GM21529 (cell line): ENCODE measurements around the gene BACE2.

Experiments
- ATAC-seq: cut with Tn5 transposase; IDR thresholded peaks from one replicate; pipeline ENCODE4 v1.9.1; 2021; ENCODE audit not compliant: unreplicated experiment

The BACE2 gene

DNA sequence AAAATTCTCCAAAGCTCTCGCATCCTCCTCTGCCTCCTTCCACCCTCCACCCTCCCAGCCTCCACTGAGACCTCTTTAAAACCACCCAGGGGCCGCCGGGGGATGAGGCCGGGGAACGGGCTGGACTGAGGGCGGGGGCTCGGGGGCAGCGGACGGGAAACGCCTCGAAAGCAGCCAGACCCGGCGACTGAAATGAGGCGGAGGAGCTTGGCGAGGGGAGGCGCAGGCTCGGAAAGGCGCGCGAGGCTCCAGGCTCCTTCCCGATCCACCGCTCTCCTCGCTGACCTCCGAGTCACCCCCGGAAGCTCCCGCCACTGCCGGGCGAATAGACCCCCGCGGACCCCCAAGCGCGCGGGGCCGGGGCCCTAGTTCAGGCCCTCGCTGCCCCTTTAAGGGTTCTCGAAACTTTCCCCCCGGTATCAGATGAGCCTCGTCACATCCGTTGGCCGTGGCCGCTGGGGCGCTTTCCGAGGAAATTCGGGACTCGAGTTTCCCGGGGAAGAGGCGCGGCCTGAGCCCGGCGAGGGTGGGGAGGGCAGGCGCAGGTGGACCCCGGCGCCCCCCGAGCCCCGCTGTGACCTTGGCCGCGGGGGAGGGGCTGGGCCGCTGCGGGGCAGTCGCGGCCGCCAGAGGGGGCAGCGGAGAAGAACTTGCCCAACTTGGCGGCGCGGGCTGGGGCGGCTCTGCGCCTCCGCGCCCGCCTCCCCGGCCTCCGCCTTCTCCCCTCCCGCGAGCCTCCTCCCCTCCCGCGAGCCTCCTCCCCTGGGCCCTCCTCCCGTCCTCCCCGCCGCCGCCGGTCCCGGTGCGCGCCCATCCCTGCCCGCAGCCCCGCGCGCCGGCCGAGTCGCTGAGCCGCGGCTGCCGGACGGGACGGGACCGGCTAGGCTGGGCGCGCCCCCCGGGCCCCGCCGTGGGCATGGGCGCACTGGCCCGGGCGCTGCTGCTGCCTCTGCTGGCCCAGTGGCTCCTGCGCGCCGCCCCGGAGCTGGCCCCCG lies at the start of gene BACE2:
Gene BACE2, plus strand, starts transcription at position 813 of the 995 bp plus-strand sequence. Its CDS starts 104 bp downstream, at position 917.
- no peak for ATAC-seq

DNA sequence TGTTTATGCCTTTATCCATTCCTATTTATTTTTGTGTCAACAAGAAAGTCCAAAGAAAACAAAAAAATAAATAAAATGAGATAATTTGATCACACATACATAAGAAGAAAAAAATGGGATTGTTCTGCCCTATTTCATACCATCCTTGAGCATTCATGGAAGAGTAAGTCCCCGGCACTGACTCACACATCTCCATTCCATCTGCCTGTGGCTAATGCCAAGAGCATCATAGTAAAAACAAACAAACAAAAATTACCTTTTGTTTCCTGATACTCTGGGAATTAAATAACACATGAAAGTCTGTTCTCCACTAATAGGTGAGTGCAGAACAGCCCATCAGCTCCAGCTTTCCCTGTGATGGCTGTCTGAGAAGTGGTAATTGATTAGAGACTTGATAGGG lies 48.1 kb upstream of the BACE2 start:
- ATAC-seq, result no peak

DNA sequence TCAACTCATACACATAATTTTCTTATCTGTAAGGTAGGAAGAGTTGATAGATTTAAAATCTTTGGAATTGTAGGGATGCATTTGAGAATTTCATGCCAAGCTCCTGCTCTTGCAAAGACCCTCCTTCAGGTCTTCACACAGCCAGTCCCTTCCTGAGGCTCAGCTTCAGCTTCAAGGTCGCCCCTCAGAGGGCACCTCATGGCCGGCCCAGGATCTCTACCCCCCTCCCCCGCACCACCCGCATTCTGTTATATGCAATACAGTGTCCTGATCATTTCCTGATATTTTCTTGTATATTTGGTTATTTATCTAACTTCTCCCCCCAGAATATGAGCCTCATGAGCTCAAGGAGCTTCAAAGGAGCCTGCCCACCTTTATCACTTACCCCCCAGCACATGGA lies 47.0 kb upstream of the BACE2 start:
- ATAC-seq, result no peak

DNA sequence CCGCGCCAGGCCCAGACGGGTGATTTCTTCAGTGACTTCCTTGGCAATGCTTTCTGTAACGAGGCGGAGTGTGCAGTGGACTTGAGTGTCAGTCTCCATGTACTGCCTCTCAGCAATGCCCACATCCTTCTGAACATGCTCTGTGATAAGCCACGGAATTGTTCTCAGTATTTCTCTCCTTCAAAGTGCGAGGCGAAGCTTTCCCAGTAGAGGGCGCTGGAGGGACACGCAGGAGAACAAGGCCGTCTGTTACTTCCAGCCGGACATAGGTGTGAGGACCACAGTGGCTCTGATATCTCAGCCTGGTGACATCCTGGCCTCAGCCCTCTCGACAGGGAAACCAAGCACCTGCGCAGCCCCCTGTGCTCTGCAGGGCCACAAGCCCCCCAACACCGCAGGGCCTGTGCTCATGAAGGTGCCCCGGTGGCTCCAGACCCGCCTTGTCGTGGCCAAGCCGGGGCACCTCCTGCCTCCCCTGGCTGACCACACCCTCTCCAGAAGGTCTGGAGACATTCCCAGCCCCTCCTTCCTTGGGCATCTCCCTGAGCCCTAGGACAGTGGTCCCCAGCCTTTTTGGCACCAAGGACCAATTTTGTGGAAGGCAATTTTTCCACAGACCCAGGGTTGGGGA lies 46.1 kb upstream of the BACE2 start:
- no peak for ATAC-seq

DNA sequence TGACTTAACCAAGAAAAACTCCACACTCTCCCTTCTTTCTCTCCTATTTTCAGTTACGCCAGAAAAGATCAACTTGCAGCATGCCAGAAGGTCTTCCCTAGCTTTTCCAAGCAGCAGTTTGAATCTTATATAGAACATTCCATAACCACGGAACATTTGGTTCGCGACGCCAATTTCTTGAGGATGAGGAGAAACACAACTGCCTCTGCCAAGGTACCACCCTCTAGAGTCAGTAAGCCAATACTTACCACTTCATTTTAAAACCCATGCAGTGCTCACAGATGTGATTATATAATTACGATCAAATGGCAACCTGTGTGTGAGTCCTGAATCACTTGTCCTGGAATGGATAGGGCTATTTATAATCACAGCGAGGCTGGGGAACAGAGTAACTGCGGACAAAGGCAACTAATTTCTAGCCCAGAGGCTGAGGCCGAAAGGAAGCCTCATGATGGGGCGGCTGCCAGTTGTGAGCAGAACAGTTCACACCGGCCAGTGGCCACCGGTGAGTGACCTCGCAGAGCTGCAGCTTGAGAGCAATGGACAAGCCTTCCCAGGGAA lies 43.2 kb upstream of the BACE2 start:
- no peak for ATAC-seq

DNA sequence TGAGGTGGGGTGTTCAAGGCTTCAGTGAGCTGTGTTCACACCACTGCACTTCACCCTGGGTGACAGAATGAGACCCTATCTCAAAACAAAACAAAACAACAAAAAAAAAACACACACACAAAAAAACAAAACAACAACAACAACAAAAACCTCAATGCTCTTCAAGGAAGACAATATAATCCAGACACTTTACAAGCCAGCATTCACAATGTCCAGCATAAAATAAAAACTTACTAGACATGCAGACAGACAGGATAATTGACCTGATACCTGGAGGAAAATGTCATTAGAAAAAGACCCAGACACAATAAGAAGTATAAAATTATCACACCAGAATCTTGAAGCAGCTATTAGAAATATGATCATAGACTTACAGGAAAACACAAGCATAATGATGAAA lies 39.0 kb upstream of the BACE2 start:
- no peak for ATAC-seq

DNA sequence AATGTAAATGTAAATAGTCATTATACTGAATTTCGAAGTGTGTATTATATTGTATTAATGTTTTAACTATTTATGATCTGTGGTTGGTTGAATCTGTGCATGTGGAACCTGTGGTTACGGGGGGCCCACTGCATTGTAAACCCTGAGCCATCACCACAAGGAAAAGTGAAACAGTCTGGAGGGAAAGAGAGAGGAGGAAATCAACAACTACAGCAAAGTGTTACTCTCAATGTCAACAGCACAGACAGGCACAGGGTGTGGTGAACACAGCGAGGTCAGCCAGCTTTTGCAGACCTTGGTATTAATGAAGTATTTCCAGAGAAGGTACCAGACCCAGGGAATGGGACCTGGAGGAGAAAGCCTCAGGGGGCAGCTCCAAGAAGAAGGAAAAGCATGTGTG lies 37.1 kb upstream of the BACE2 start:
- ATAC-seq, result no peak

DNA sequence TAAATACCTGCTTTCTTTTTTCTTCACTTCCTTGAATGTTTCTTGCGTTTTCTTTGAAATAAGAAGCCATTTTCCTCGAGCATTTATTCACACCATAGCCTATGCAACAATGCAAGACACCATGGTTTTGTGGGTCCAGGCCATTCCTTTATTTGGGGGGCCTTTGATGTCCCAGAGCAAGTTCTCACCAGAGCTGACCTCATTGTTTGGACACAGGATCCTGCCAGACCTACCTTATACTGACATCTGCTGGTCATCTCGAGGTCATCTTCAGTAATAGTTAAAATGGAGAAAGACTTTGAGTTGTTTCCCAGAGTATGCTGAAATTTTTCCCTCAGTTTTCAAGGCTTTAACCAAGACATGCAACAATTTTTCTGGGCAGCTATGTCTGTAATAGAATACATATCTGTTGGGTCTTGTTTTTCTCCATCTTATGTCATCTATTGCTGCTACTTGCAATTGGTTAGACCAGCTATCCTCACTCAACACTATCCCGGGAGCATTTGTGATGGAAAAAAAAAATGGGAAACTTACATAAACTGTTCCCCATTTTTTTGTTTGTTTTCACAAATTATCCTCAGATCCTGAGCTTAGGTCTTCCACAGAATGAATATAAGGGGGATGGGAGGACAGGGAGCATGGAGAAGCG lies 34.0 kb upstream of the BACE2 start:
- no peak for ATAC-seq

DNA sequence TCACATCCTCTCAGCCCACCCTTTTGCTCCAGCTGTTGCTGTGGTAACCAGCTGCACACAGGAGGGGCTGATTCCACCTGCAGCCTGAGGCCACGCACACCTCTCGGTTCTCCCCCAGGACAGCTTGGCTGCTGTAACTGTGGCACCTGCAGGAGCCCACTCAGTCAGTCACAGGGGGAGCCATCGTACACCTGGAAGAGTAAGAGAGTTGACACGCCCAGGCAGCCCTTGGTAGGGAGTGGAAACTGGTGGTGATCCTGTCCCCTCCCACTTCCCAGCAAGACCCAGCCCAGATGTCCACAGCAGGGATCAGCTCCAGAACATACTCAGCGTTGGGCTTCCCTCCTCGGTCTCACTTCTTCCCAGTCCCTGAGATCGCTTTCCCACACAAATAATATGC lies 32.2 kb upstream of the BACE2 start:
- ATAC-seq, result no peak

DNA sequence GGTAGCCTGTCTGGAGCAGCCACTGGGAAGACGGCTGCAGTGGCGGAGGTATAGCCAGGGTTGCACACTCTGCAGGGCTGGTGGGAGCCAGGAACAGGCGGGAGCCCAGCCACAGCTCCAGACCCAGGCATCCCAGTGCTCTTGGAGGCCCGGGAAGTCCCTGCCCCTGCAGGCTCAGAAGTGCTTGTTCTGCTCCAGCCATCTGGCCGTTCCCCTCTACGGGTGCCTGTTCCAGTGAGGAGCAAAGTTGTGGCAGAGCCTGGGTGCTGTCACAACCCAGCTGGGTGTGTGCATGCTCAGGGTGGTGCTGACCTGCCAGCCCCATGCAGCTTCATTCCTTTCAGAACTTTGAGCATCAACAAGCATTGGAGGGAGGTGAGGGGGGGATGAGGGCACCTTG lies 31.7 kb upstream of the BACE2 start:
- no peak for ATAC-seq

DNA sequence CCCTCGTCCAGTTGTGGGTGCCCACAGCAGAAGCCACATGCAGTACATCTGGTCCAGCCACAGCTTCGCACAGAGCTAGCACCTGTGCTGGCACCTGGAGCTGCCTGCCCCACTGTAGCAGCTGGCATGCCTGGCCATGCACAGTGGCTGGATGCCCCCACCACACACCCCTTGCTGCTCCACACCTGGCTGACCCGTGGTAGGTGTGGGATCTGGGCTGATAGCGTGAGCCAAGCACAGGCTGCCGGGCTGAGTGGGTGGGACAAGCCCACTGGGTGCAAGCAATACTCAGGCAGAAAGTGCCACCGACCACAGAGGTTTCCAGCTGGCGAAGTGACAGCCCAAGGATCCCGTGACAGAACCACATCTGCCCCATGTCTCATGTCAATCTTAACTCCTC lies 30.6 kb upstream of the BACE2 start:
- ATAC-seq, result no peak

DNA sequence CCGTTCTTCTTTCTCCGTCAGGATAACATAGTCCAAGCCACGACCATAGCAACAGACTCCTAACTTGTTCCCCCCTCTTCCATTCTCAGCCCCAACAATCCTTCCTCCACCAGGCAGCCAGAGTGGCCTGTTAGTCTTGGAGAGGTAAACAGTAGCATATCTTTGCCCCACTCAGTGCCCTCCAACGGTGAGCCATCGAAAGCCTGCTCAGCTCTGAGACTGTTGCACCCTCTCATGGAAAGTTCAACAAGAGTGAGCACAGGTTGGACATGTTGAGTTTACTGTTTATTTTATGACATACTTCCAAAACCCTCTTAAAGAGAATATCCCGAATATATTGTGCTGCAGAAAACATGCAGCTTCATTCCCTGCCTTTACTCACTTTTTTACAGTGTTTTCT lies 30.1 kb upstream of the BACE2 start:
- no peak for ATAC-seq

DNA sequence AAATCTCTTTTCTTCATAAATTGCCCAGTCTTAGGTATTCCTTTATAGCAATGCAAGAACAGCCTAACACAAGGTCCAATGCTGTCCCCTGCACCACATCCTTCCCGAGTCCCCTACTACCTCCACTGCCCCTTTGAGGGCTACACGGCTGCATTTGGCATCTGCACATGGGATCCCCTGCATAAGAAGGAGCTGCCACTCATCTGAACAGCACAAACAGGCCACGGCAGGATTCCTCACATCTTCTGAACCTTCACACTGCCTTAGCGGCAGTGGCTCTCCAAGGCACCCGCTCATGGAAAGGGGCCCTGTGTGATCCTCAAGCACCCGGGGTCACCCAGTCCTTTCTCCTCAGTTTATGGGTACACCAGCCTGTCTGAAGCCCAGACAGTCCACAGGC lies 29.2 kb upstream of the BACE2 start:
- no peak for ATAC-seq

DNA sequence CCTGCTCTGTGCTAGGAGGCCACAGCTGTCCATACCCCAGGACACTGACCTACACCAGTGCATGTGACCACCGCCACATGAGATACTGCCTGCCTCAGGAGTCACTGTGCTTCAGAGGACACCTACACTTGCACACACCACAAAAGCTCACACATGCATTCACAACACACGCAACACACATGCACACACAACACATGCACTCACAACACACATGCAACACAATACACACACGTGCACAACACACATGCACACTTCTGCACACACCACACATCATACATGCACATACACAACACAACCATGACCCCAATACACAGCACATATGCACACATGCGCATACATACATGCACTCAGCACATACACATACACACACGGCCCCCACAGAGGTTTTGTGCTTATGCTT lies 28.7 kb upstream of the BACE2 start:
- ATAC-seq, result no peak

DNA sequence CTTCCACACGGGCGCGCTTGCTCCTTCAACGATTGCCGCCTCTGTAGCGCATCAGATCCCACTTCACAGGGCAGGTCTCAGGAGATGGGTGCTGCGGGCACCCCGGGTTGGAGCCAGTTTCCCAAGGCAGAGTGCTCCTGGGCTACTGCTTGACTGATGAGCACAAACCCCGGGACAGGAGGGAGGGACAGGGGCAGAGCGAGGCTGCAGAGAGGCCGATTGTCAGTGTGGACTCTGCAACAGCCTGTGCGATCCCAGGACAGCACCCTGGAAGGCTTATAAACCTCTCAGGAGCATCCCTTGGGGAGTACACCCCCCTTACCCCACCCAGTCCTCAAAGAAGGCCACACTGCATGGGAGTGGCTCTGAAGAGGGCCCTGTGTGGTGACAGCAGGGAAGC lies 28.0 kb upstream of the BACE2 start:
- ATAC-seq, result no peak

DNA sequence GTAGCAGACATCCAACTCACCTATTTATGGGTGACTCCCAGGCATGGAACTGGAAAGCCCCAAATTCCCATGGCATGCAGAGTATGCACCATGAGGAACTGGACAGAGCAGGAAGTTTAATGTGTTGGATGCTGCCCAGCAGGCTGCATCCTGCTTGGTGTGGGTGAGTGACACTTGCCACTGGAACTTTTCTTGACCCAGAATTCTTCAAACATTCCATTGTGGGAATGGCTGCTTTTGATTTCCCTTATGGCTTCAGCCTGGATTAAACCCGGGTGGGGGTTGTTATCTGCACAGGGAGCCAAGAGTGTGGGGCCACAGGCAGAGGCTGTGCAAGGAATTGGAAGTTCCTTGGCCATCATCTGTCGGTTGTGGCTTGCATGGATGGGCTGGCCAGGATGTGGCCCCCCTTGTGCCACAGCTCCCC lies 26.9 kb upstream of the BACE2 start:
- no peak for ATAC-seq

DNA sequence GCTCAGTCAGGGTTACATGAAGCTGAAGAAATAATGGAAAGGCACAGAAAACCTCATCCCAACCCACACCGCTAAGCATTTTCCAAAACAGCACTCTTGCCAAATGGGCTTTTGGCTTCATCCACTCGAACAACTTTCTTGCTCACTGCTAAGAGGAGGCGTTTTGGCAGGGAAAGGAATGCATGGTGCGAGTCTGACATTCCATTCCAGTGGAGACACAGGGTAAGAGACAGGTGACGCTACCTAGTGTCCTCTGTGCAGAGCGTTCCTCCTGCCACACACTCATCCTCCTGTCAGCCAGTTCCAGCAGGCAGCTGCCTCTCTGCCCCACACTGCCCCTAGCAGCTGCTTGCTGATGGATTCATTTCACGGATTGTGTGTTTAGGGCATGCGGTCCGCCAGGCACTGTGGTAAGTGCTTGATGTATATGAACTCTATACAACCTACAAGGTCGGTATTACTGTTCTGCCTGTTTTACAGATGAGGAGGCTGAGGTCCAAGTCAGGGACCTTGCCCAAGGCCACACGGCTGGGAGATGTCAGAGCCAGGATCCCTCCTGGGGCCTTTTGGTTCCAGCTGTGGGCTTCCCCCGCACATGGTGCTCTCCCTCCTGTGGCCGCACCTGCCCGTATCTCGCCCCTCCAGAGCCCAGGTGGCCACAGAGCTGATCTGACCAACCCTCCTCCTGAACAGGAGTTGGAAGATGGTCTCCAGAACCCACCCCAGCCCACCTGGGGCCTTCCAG lies 25.7 kb upstream of the BACE2 start:
- ATAC-seq, result no peak

DNA sequence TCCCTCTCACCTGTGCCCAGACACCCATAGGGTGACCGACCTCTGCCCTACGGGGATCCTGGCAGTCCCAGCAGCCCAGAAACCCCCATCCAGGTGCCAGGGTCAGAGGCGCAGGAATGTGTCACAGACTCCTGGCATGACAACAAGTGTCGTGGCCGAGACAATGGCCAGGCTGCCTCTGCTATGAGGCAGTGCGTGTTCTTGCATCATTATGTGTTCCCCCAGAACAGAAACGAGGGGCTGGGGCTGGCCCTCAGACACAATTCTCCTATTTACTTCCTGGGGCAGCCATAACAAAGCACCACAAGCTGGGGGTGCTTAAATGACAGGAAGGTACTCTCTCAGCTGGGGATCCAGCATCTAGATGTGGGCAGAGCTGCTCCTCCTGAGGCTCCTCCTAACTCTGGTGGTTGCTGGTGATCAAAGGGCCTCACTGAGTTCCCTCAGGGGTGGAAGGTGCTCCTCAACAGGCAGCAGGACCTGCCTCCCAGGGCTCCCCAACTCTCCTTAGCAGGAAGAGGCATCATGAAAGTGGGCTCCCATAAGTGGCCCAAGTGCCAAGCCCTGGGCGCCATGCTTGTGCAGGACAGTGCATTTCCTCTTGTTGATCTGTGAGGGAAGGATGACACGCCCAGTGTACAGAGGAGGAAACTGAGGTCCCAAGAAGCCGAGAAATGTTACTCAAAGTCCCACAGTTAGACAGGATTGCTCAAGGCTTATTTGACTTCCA lies 24.2 kb upstream of the BACE2 start:
- ATAC-seq, result no peak

DNA sequence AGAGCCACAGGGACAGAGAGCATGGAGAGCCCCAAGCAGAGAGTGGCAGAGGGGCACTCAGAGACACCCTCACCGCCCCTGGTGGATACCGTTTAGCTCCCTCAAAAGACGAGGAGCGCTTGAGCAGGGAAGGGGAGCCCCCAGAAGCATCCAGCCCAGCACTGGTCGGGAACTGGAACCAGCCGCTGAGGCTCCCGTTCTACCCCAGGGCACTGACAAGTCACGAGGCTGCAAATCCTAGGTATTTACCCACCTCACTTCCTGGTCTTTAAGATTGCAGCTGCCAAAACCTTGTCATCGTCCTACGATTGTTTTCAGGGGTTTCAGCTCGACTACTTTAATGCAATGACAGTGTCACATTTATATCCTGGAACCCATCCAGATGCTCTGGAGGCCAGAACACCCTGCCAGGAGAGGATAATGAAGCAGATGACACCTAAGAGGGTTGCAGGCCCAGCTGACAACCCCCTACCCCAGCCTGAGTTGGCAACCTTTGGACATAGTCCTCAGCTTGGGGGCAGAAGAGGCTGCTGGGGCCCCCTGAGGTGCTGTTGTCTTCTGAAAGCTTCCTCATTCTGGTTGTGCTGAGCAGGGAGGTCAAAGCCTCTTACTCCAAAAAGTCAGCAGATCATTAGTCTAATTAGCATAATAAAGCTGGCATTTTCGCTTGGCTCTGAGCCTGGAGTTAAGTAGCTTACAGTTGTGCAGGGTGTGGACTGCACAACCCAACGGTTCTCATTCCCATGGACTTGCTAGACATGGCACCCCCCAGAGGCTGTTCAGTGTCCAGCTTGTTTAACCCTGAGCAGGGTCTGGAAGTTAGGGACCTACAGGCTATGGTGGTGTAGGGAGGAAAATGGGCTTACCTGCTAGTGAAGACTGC lies 20.6 kb upstream of the BACE2 start:
- ATAC-seq, result no peak
